ENCODE measurements around the gene BTG4.

GRCh38 chr11:111459506-111460270, 52.5 kb downstream of the BTG4 start:
- no peak for TF ChIP-seq POLR2A (IDR thresholded peaks at IDR 0.05)
- TF ChIP-seq CTCF (IDR thresholded peaks at IDR 0.05) = no peak

Data from right lobe of liver (tissue), 4 donors.